ENCODE results near the gene FRMD4A.

Gene FRMD4A

GRCh38 chr10:13706604-13707003 is 624.1 kb downstream of the FRMD4A start:
- no peak for DNase-seq

GRCh38 chr10:13706175-13706574 is 624.5 kb downstream of the FRMD4A start:
- no peak for DNase-seq

- DNase-seq, result no peak
These were observed 625.1 kb downstream of the FRMD4A start for GRCh38 chr10:13705526-13706174.

GRCh38 chr10:13704964-13705363 is 625.8 kb downstream of the FRMD4A start:
- DNase-seq, result no peak

GRCh38 chr10:13703997-13704536 is 626.7 kb downstream of the FRMD4A start:
- DNase-seq, result no peak

GRCh38 chr10:13703101-13703818 is 627.5 kb downstream of the FRMD4A start:
- DNase-seq, result no peak

- no peak for DNase-seq
These were observed 629.4 kb downstream of the FRMD4A start for GRCh38 chr10:13701157-13701919.

- no peak for DNase-seq
These were observed 630.1 kb downstream of the FRMD4A start for GRCh38 chr10:13700473-13701144.

GRCh38 chr10:13699216-13699615 is 631.5 kb downstream of the FRMD4A start:
- DNase-seq, result no peak

- no peak for DNase-seq
These were observed 632.5 kb downstream of the FRMD4A start for GRCh38 chr10:13698217-13698616.

GRCh38 chr10:13696071-13696470 is 634.7 kb downstream of the FRMD4A start:
- DNase-seq, result no peak

GRCh38 chr10:13695588-13695987 is 635.1 kb downstream of the FRMD4A start:
- DNase-seq, result no peak

GRCh38 chr10:13693783-13694700 is 636.7 kb downstream of the FRMD4A start:
- DNase-seq, result no peak

GRCh38 chr10:13690281-13690825 is 640.4 kb downstream of the FRMD4A start:
- DNase-seq, result no peak

GRCh38 chr10:13686331-13686752 is 644.4 kb downstream of the FRMD4A start:
- DNase-seq, result no peak

- DNase-seq, result no peak
These were observed 644.8 kb downstream of the FRMD4A start for GRCh38 chr10:13685885-13686284.

GRCh38 chr10:13684806-13685482 is 645.8 kb downstream of the FRMD4A start:
- DNase-seq, result no peak

- DNase-seq, result no peak
These were observed 646.4 kb downstream of the FRMD4A start for GRCh38 chr10:13684252-13684791.

- no peak for DNase-seq
These were observed 647.7 kb downstream of the FRMD4A start for GRCh38 chr10:13683017-13683416.

- DNase-seq, result no peak
These were observed 648.8 kb downstream of the FRMD4A start for GRCh38 chr10:13681960-13682359.

GRCh38 chr10:13681528-13681927 is 649.2 kb downstream of the FRMD4A start:
- DNase-seq, result no peak

Measured in SHP77 treated with DMSO at 0.1 percent for 48 hours (cell line).